B cell (primary cell): Measurements from ENCODE around the gene ABCB10.

Source experiments
- EZH2 ChIP-seq: IDR thresholded peaks from 2 replicates; pipeline ENCODE4 v1.6.1; 2012; ENCODE audit warnings: borderline replicate concordance, low read depth, mild to moderate bottlenecking, moderate library complexity, low read length; ENCODE audit not compliant: insufficient read depth, poor library complexity, severe bottlenecking
- TF ChIP-seq, protein P1 (sequence below): fragments of 200-600 bp; IDR thresholded peaks from one replicate; pipeline ENCODE4 v1.8.0; 2022; ENCODE audit warnings: antibody characterized with exemption, mild to moderate bottlenecking

DNA sequence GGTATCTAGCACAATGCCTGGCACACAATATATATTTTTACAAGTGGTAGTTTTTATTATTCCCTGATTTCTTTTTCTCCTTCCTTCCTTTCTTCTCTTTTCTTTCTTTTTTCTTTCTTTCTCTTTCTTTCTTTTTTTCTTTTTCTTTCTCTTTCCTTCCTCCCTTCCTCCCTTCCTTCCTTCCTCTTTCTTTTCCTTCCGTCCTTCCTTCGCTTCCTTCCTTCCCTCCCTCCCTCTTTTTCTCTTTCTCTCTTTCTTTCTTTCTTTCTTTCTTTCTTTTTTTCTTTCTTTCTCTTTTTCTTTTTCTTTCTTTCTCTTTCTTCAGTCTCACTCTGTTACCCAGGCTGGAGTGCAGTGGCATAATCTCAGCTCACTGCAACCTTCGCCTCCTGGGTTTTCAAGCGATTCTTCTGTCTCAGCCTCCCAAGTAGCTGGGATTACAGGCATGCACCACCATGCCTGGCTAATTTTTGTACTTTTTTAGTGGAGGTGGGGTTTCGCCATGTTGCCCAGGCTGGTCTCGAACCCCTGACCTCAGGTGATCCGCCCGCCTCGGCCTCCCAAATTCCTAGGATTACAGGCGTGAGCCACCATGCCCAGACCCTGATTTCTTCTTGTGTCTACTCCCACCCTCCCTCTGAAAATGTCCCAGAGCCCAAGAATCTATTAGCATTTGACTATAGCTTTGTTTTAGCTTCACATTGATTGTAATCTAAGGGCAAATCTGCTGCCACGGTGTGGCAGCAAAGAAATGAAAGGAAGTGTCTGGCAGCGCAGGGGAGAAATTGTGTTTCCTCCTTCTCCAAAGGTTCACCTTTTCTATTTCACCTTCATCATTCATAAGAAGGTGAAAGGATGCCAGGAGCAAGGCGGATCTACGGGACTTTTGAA, 19.9 kb upstream of the ABCB10 start:
- TF ChIP-seq, protein P1, sequence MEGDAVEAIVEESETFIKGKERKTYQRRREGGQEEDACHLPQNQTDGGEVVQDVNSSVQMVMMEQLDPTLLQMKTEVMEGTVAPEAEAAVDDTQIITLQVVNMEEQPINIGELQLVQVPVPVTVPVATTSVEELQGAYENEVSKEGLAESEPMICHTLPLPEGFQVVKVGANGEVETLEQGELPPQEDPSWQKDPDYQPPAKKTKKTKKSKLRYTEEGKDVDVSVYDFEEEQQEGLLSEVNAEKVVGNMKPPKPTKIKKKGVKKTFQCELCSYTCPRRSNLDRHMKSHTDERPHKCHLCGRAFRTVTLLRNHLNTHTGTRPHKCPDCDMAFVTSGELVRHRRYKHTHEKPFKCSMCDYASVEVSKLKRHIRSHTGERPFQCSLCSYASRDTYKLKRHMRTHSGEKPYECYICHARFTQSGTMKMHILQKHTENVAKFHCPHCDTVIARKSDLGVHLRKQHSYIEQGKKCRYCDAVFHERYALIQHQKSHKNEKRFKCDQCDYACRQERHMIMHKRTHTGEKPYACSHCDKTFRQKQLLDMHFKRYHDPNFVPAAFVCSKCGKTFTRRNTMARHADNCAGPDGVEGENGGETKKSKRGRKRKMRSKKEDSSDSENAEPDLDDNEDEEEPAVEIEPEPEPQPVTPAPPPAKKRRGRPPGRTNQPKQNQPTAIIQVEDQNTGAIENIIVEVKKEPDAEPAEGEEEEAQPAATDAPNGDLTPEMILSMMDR = no peak
- no peak for TF ChIP-seq EZH2
